ENCODE data around the gene CHDH.

DNA sequence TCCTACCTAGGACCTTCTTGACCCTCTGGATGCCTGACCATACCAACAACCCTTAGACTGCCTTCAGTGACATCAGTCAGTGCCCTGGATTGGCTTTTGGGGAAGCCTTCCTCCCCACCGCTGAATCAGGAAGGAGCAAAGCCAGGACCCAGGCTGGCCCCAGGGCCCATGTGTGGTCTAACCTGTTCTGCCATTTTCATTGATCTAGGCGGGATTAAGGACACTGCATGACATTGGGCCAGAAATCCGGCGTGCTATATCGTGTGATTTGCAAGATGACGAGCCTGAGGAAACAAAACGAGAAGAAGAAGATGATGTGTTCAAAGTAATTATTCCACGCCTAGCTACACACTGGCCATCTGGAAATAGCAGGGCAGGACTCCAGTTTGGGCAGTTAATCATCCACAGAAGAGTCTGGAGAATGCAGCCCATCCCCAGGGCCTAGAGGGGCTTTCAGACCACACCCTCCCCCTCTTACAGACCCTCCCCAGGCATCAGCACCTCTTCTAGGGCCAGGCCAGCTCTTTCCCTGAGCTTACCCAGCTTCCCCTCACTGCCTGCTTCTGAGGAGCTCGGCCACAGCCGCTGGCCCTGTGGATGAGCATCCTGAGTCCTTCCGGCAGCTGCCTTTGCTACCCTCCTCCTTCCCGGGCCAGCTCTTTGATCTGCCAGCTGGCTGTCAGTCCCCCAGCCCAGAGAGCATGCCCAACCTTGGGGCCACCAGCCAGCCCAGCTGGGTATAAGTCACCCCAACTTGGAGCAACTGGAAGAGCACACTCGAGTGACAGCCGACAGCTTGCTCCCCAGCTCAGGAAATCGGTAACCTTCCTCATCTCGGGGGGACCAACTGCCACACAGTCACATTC is 45.9 kb downstream of the CHDH start:
- TF ChIP-seq, protein P1, sequence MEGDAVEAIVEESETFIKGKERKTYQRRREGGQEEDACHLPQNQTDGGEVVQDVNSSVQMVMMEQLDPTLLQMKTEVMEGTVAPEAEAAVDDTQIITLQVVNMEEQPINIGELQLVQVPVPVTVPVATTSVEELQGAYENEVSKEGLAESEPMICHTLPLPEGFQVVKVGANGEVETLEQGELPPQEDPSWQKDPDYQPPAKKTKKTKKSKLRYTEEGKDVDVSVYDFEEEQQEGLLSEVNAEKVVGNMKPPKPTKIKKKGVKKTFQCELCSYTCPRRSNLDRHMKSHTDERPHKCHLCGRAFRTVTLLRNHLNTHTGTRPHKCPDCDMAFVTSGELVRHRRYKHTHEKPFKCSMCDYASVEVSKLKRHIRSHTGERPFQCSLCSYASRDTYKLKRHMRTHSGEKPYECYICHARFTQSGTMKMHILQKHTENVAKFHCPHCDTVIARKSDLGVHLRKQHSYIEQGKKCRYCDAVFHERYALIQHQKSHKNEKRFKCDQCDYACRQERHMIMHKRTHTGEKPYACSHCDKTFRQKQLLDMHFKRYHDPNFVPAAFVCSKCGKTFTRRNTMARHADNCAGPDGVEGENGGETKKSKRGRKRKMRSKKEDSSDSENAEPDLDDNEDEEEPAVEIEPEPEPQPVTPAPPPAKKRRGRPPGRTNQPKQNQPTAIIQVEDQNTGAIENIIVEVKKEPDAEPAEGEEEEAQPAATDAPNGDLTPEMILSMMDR (IDR thresholded peaks at IDR 0.05 in 8 of 11, conservative IDR thresholded peaks at IDR 0.05 in 3 of 11): no peak
- no peak for TF ChIP-seq POLR2A (IDR thresholded peaks at IDR 0.05)
